ENCODE data around the gene CCDC116.

The CCDC116 gene

GRCh38 chr22:21628386-21629254 lies 3.9 kb upstream of the CCDC116 start:
- no peak for DNase-seq (ENCODE audit: low read depth)
- H3K4me3 ChIP-seq (ENCODE audit: low read depth, low read length) = peak overlapping the region; percentile 97
- TF ChIP-seq CTCF (IDR thresholded peaks at IDR 0.05; ENCODE audit: control insufficient read depth, extremely low read depth, insufficient read depth) = no peak

GRCh38 chr22:21629255-21630149 lies 3.1 kb upstream of the CCDC116 start, which contains the start of gene YDJC:
TSS of gene YDJC (minus strand) at chr22:21630022. CDS start at chr22:21630014, 8 bp downstream.
- DNase-seq (ENCODE audit: low read depth) = peak; percentile 86
- peak within 1 kb of the TSS; percentile 97 for H3K4me3 ChIP-seq (ENCODE audit: low read depth, low read length)
- TF ChIP-seq CTCF (IDR thresholded peaks at IDR 0.05; ENCODE audit: control insufficient read depth, extremely low read depth, insufficient read depth) = peak; percentile 88

DNA sequence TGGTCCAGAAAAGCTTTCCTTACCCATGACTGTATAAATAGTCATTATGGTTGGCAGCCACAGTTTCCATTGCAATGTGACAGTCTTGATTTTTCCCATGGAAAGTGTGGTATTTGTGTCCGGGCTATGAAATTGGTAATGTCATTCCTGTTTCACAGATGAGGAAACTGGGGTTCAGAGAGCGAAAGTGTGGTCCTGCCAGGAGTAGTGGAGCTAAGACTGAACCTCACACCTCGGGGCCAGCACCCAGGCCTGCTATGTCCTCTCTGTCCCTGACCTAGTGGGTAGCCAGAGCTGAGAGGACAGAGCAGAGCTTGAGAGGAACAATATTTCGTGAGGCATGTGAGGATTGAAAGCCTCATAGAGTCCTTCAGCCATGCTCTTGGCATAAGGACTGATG lies 1.5 kb upstream of the CCDC116 start:
- H3K4me3 ChIP-seq (ENCODE audit: low read depth, low read length) = no peak overlapping the region
- TF ChIP-seq CTCF (IDR thresholded peaks at IDR 0.05; ENCODE audit: control insufficient read depth, extremely low read depth, insufficient read depth) = no peak
- DNase-seq (ENCODE audit: low read depth) = no peak

DNA sequence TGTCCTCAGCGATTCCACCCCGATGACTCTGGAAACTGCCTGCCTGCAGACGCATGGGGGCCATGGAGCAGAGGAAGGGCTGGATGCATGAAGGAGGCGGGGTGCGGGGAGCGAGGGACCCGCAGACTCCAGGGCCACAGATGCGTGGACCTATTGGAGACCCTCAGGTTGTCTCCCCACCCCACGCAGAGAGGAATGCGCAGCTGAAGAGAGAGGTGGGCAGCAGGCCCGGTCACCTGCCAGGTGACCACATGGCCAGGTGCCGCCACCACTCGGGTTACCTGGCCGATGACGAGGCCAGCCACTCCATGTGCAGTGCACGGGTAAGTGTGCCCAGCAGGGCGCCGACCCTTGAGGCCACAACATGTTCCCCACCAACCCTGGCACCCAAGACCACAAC lies 371 bp downstream of the CCDC116 start:
- TF ChIP-seq CTCF (IDR thresholded peaks at IDR 0.05; ENCODE audit: control insufficient read depth, extremely low read depth, insufficient read depth) = no peak
- H3K4me3 ChIP-seq (ENCODE audit: low read depth, low read length) = no peak overlapping the region
- DNase-seq (ENCODE audit: low read depth) = no peak

DNA sequence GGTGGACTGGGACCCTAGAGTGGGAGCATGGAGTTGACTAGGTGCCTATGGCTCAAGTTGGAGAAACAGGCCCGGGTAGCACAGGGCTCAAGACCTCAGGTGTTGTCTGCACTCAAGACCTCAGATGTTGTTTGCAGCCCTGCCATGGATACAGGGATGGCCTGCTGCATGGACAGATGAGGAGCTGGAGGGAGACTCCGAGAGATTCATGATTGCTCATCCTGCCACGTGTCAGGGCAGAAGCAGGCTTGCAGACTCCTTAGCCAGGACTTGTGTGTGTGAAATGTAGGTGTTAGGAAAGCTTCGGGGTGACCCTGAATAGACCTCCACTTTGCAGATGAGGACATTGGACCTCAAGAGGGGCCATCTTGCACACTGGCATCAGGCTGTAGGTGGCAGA lies 921 bp downstream of the CCDC116 start:
- no peak overlapping the region for H3K4me3 ChIP-seq (ENCODE audit: low read depth, low read length)
- no peak for DNase-seq (ENCODE audit: low read depth)
- no peak for TF ChIP-seq CTCF (IDR thresholded peaks at IDR 0.05; ENCODE audit: control insufficient read depth, extremely low read depth, insufficient read depth)

GRCh38 chr22:21634081-21634480 lies 1.5 kb downstream of the CCDC116 start:
- no peak for TF ChIP-seq CTCF (IDR thresholded peaks at IDR 0.05; ENCODE audit: control insufficient read depth, extremely low read depth, insufficient read depth)
- no peak for DNase-seq (ENCODE audit: low read depth)
- no peak overlapping the region for H3K4me3 ChIP-seq (ENCODE audit: low read depth, low read length)
